AG09309 (cell line): ENCODE data around the gene UBAP1.
A peak's percentile ranks its signal among the peaks of the same experiment; 100 is the strongest.
"Not testable (repeated sequence)": the region's sequence is repeated elsewhere in the genome, so short reads cannot be mapped to it uniquely, and the experiment has no call there.

Experiments
- DNase-seq: peaks from one replicate; pipeline ENCODE4 v3.0.0-alpha.2; 2010; ENCODE audit warnings: low read depth
- H3K4me3 ChIP-seq: 2 replicates; pipeline ENCODE4 v1.5.1; 2011; ENCODE audit warnings: mild to moderate bottlenecking, low read depth, low read length, moderate library complexity; ENCODE audit not compliant: control insufficient read depth
- CTCF ChIP-seq: IDR thresholded peaks from 2 replicates; pipeline ENCODE4 v1.5.1; 2011; ENCODE audit warnings: mild to moderate bottlenecking, low read depth, low read length, inconsistent platforms; ENCODE audit not compliant: insufficient read depth, control insufficient read depth; ENCODE audit errors: missing control alignments

UBAP1 gene

GRCh38 chr9:34179213-34180136 lies 632 bp downstream of the UBAP1 start:
- TF ChIP-seq CTCF = no peak
- peak; percentile 54 for DNase-seq
- peak overlapping the region; percentile 91 for H3K4me3 ChIP-seq

GRCh38 chr9:34185778-34186551 lies 7.1 kb downstream of the UBAP1 start:
- no peak overlapping the region for H3K4me3 ChIP-seq
- no peak for TF ChIP-seq CTCF
- DNase-seq = peak; percentile 92

- no peak for TF ChIP-seq CTCF
- no peak for DNase-seq
- no peak overlapping the region for H3K4me3 ChIP-seq
Observed at GRCh38 chr9:34187891-34188240, 9.0 kb downstream of the UBAP1 start.

GRCh38 chr9:34190996-34191892 lies 12.4 kb downstream of the UBAP1 start:
- no peak for DNase-seq
- TF ChIP-seq CTCF = peak; percentile 29

GRCh38 chr9:34195143-34195542 lies 16.3 kb downstream of the UBAP1 start:
- no peak overlapping the region for H3K4me3 ChIP-seq
- DNase-seq = no peak
- TF ChIP-seq CTCF = no peak

More at GRCh38 chr9:34190996-34191892, 12.4 kb downstream of the UBAP1 start:
- no peak overlapping the region for H3K4me3 ChIP-seq

GRCh38 chr9:34197286-34197685 lies 18.4 kb downstream of the UBAP1 start:
- not testable (repeated sequence) for H3K4me3 ChIP-seq, DNase-seq
